Lung (tissue), 12 donors: ENCODE measurements around the gene IGF2R. TPM values are rescaled to one million over a fixed set of nuclear protein-coding genes. Genes with fewer than 3 reads are reported as not detected.

ENCODE experiments used
- ATAC-seq: fragments of 200-7000 bp; cut with Tn5 transposase; one replicate; pipeline ENCODE4 v1.9.1; 2020; ENCODE audit warnings: moderate number of reproducible peaks; ENCODE audit not compliant: insufficient read depth, low FRiP score
- DNase-seq, 3 donors: peaks; one replicate each; pipeline ENCODE4 v3.0.0-alpha.2; 2013 to 2017
- H3K27ac ChIP-seq, 2 donors: one replicate each; pipeline ENCODE4 v1.5.1; 2013; ENCODE audit warnings: mild to moderate bottlenecking in 2 of 2, moderate library complexity in 2 of 2, control low read depth in 1 of 2, inconsistent platforms in 1 of 2, low read depth in 1 of 2, low read length in 1 of 2
- H3K27me3 ChIP-seq, 3 donors: one replicate each; pipeline ENCODE4 v1.5.1; 2013; ENCODE audit warnings: low read length in 2 of 3; ENCODE audit not compliant: control insufficient read depth in 3 of 3, insufficient read depth in 3 of 3
- H3K36me3 ChIP-seq, 4 donors: one replicate each; pipeline ENCODE4 v1.5.1; 2013; ENCODE audit warnings: low read length in 4 of 4, mild to moderate bottlenecking in 1 of 4, moderate library complexity in 1 of 4; ENCODE audit not compliant: control insufficient read depth in 4 of 4, insufficient read depth in 4 of 4
- H3K4me1 ChIP-seq, 5 donors: one replicate each; pipeline ENCODE4 v1.5.1; 2013; ENCODE audit warnings: low read length in 5 of 5, mild to moderate bottlenecking in 2 of 5, moderate library complexity in 1 of 5; ENCODE audit not compliant: control insufficient read depth in 5 of 5, insufficient read depth in 5 of 5
- H3K4me3 ChIP-seq: one replicate; pipeline ENCODE4 v1.5.1; 2013; ENCODE audit warnings: mild to moderate bottlenecking, control low read depth, moderate library complexity
- H3K9ac ChIP-seq, 2 donors: one replicate each; pipeline ENCODE4 v1.5.1; 2013; ENCODE audit warnings: low read length in 2 of 2, control low read depth in 1 of 2; ENCODE audit not compliant: insufficient read depth in 1 of 2
- H3K9me3 ChIP-seq, 4 donors: one replicate each; pipeline ENCODE4 v1.5.1; 2013; ENCODE audit warnings: low read length in 3 of 4, mild to moderate bottlenecking in 1 of 4, moderate library complexity in 1 of 4; ENCODE audit not compliant: control insufficient read depth in 4 of 4, insufficient read depth in 3 of 4
- CTCF ChIP-seq: IDR thresholded peaks from 2 replicates; pipeline ENCODE4 v1.5.1; 2012; ENCODE audit warnings: mild to moderate bottlenecking; ENCODE audit errors: control extremely low read depth, extremely low read depth
- WGBS, 2 donors: extraction: QIAGEN DNeasy Blood & Tissue Kit; methylation state at CpG; one replicate each; pipeline ENCODE4 v1.1.7; 2013; 5-methylcytosine and 5-hydroxymethylcytosine counted together
- polyA plus RNA-seq, 2 donors: library from polyadenylated mRNA; stranded (reverse); fragments of 200-250 nt; gene quantifications; one replicate each; pipeline ENCODE4 v1.2.1, GENCODE V29; 2013
- total RNA-seq, 2 donors: library from RNA; depleted of rRNA in 1 of 2; stranded (reverse); fragments of >200 nt in 1 of 2; gene quantifications; one replicate each; pipeline ENCODE4 v1.2.1, GENCODE V29; 2014 to 2021
- donor health status: control.
- donor health status: control.
- donor health status: Bipolar disorder and iron deficiency.
- donor health status: healthy.
- donor health status: DM: yes; HTN: yes; CAD: no.

The IGF2R gene
- total and polyA plus RNA-seq, 4 donors, result 30.0 to 125 (median 92.6) TPM

GRCh38 chr6:160042014-160042773 lies 73.3 kb downstream of the IGF2R start:
- Histone ChIP-seq H3K9ac (no peak overlapping the region), H3K9me3 (no peaks in the 10 kb centered on the region), H3K27ac (peak overlapping the region in 1 of 2 donors; percentile 34), H3K4me3 (no peak overlapping the region), H3K4me1 (peaks cover 0 to 4% (median 0%) of the 10 kb centered on the region in 5 donors), H3K36me3 (peaks cover 15 to 50% (median 36%) of the 10 kb centered on the region in 4 donors), H3K27me3 (no peaks in the 10 kb centered on the region)
- TF ChIP-seq CTCF, result no peak
- DNase-seq, result no peak
- ATAC-seq, result no peak
- WGBS, 2 donors, result 87 to 92% methylated on average over 12 of the region's 12 CpGs

- no peak for TF ChIP-seq CTCF
- no peaks in the 10 kb centered on the region for H3K9me3 ChIP-seq
- WGBS, 2 donors, result 76 to 93% methylated on average over 11 of the region's 11 CpGs
- H3K9ac ChIP-seq, result no peak overlapping the region
- no peak for DNase-seq
- peak overlapping the region in 1 of 2 donors; percentile 34 for H3K27ac ChIP-seq
- H3K4me3 ChIP-seq, result no peak overlapping the region
- no peak for ATAC-seq
- H3K27me3 ChIP-seq, result no peaks in the 10 kb centered on the region
- H3K4me1 ChIP-seq, result peaks cover 0 to 4% (median 0%) of the 10 kb centered on the region in 5 donors
- peaks cover 16 to 56% (median 41%) of the 10 kb centered on the region in 4 donors for H3K36me3 ChIP-seq
Measured at GRCh38 chr6:160042788-160043301, 74.0 kb downstream of the IGF2R start.

- no peaks in the 10 kb centered on the region for H3K27me3 ChIP-seq
- H3K4me1 ChIP-seq, result peaks cover 0 to 4% (median 0%) of the 10 kb centered on the region in 5 donors
- no peak for TF ChIP-seq CTCF
- no peak overlapping the region for H3K9ac ChIP-seq
- WGBS, 2 donors, result 93 to 96% methylated on average over 4 of the region's 4 CpGs
- no peak overlapping the region for H3K27ac ChIP-seq
- DNase-seq (no peak), ATAC-seq (no peak)
- H3K36me3 ChIP-seq, result peaks cover 16 to 65% (median 48%) of the 10 kb centered on the region in 4 donors
- no peaks in the 10 kb centered on the region for H3K9me3 ChIP-seq
- no peak overlapping the region for H3K4me3 ChIP-seq
Measured at GRCh38 chr6:160043784-160044183, 74.9 kb downstream of the IGF2R start.
